Uterus (tissue), 4 donors: Measurements from ENCODE around the gene RASSF10. TPM values are rescaled to one million over a fixed set of nuclear protein-coding genes. Genes with fewer than 3 reads are reported as not detected.

Experiments
- DNase-seq, 2 donors: peaks; one replicate each; pipeline ENCODE4 v3.0.0-alpha.2; 2019 to 2020
- H3K27ac ChIP-seq, 2 donors: fragments of 200-600 bp; sonication (generic); 1 replicate in 1 of 2; 2 replicates in 1 of 2; pipeline ENCODE4 v1.5.1; 2016 to 2018
- H3K27me3 ChIP-seq, 2 donors: fragments of 200-600 bp; sonication (generic); one replicate each; pipeline ENCODE4 v1.5.1; 2018 to 2019; ENCODE audit warnings: control low read depth in 1 of 2
- H3K36me3 ChIP-seq, 2 donors: fragments of 200-600 bp; sonication (generic); one replicate each; pipeline ENCODE4 v1.5.1; 2019; ENCODE audit warnings: control low read depth in 1 of 2
- H3K4me1 ChIP-seq, 2 donors: fragments of 200-600 bp; sonication (generic); one replicate each; pipeline ENCODE4 v1.5.1; 2018 to 2019; ENCODE audit warnings: control low read depth in 1 of 2
- H3K4me3 ChIP-seq, 2 donors: fragments of 200-600 bp; sonication (generic); 1 replicate in 1 of 2; 2 replicates in 1 of 2; pipeline ENCODE4 v1.5.1; 2018 to 2019; ENCODE audit warnings: mild to moderate bottlenecking in 1 of 2
- H3K9me3 ChIP-seq, 2 donors: fragments of 200-600 bp; sonication (generic); one replicate each; pipeline ENCODE4 v1.5.1; 2019; ENCODE audit warnings: control low read depth in 1 of 2
- POLR2A ChIP-seq, 2 donors: fragments of 450-650 bp; IDR thresholded peaks; one replicate each; pipeline ENCODE4 v1.6.1; 2016; ENCODE audit warnings: antibody characterized with exemption in 2 of 2, mild to moderate bottlenecking in 1 of 2, moderate library complexity in 1 of 2
- intact Hi-C: fragments of 100-400 bp; cut with DNase I; formaldehyde crosslinking; loops from one replicate; pipeline ENCODE4 v1.15.1; 2023; ENCODE audit warnings: low total_unique reads
- total RNA-seq, 4 donors: library from RNA; depleted of rRNA in 3 of 4; stranded (reverse); fragments of >200 nt in 3 of 4; gene quantifications; one replicate each; pipeline versions ENCODE4 v1.1.0 to v1.2.4, GENCODE V29; 2014 to 2023
- TF ChIP-seq, protein P1 (sequence below), 4 experiments: fragments of 200-600 bp in 2 of 4; fragments of 450-650 bp in 2 of 4; sonication (generic) in 2 of 4; IDR thresholded peaks; one replicate each; pipeline ENCODE4 v1.5.1; 2016 to 2019; ENCODE audit warnings: antibody characterized with exemption in 4 of 4, mild to moderate bottlenecking in 2 of 4, moderate library complexity in 1 of 4
- donor health status: DM: yes; HTN: yes; CAD: no.

The RASSF10 gene
- total RNA-seq, 4 donors from 2014 or later, result 0.27 to 5.8 TPM; not detected in 2

DNA sequence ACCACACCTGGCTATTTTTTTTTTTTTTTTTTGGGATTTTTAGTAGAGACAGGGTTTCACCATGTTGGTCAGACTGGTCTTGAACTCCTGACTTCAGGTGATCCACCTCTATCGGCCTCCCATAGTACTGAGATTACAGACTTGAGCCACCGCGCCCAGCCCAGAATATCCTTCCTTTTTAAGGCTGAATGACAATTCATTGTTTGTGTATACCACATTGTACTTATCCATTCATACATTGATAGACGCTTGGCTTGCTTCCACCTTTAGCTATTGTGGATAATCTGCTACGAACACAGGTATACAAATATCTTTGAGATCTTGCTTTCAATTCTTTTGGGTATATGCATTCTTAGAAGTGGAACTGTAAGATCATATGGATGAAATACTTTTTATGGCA lies 10.8 kb upstream of the RASSF10 start:
- Histone ChIP-seq H3K27me3 (no peaks in the 10 kb centered on the region), H3K36me3 (no peaks in the 10 kb centered on the region), H3K9me3 (no peaks in the 10 kb centered on the region), H3K4me1 (no peaks in the 10 kb centered on the region), H3K4me3 (no peak overlapping the region), H3K27ac (no peak overlapping the region)
- DNase-seq, result no peak
- no peak for TF ChIP-seq POLR2A (IDR thresholded peaks at IDR 0.05)
- TF ChIP-seq, protein P1, sequence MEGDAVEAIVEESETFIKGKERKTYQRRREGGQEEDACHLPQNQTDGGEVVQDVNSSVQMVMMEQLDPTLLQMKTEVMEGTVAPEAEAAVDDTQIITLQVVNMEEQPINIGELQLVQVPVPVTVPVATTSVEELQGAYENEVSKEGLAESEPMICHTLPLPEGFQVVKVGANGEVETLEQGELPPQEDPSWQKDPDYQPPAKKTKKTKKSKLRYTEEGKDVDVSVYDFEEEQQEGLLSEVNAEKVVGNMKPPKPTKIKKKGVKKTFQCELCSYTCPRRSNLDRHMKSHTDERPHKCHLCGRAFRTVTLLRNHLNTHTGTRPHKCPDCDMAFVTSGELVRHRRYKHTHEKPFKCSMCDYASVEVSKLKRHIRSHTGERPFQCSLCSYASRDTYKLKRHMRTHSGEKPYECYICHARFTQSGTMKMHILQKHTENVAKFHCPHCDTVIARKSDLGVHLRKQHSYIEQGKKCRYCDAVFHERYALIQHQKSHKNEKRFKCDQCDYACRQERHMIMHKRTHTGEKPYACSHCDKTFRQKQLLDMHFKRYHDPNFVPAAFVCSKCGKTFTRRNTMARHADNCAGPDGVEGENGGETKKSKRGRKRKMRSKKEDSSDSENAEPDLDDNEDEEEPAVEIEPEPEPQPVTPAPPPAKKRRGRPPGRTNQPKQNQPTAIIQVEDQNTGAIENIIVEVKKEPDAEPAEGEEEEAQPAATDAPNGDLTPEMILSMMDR (IDR thresholded peaks at IDR 0.05), result no peak
- intact Hi-C loops, result no loop called here

DNA sequence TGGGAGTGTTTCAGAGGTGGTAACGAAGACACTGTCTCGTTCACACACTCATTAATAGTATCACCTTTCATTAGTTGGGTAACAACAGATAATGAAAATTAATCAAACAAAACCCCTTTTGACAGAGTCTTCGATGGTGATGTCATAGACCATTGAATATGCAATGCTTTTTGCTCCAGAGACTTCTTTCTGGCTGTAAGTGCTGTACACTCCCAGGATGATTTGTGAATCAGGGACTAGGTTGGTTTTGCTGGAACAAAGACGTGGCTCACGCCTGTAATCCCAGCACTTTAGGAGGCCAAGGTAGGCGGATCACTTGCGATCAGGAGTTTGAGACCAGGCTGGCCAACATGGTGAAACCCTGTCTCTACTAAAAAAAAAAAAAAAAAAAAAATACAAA lies 9.5 kb upstream of the RASSF10 start:
- DNase-seq, result no peak
- Histone ChIP-seq H3K36me3 (no peaks in the 10 kb centered on the region), H3K27ac (no peak overlapping the region), H3K4me3 (no peak overlapping the region), H3K4me1 (no peaks in the 10 kb centered on the region), H3K27me3 (no peaks in the 10 kb centered on the region), H3K9me3 (no peaks in the 10 kb centered on the region)
- intact Hi-C loops, result no loop called here
- no peak for TF ChIP-seq POLR2A (IDR thresholded peaks at IDR 0.05)
- TF ChIP-seq, protein P1 (IDR thresholded peaks at IDR 0.05), result no peak

DNA sequence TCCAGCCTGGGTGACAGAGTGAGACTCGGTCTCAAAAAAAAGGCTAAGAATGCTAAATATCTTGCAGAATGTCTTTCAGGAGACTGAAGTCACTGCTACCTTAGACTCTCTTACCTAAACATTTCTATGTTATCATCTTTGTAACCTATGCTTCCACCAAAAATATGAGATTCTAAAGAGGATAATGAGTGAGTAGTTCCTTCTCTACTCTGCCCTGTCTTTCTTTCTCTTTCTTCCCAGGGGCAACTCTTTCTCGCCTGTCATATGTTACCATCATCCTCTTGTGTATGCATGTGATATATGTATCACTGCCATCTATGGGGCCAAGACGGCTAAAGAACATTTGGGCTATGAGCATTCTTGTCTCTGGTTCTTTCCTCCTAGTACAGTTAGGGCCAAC lies 9.0 kb upstream of the RASSF10 start:
- Histone ChIP-seq H3K36me3 (no peaks in the 10 kb centered on the region), H3K27ac (no peak overlapping the region), H3K4me1 (no peaks in the 10 kb centered on the region), H3K9me3 (no peaks in the 10 kb centered on the region), H3K4me3 (no peak overlapping the region), H3K27me3 (no peaks in the 10 kb centered on the region)
- DNase-seq, result no peak
- intact Hi-C loops, result no loop called here
- TF ChIP-seq, protein P1 (IDR thresholded peaks at IDR 0.05), result no peak
- no peak for TF ChIP-seq POLR2A (IDR thresholded peaks at IDR 0.05)

DNA sequence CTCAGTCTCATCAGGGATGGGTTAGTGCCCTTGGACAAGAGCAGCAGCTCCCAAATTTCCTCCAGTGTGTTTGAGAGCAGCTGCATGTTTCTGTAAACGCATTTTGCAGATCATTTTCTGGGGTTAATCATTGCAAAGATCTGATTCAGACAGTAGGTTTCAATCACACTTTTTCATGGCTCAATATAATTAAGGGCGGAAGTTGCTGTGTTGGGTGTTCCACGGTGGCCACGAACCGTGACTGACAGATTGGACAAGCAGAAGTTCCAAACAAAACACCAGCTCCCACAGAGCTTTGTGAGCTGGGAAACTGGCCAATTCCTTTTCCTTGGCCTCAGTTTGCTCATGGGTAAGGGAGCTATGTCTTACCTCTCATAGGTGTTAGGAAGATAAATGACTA lies 8.4 kb upstream of the RASSF10 start:
- H3K4me1 ChIP-seq, result no peaks in the 10 kb centered on the region
- intact Hi-C loops, result no loop called here

DNA sequence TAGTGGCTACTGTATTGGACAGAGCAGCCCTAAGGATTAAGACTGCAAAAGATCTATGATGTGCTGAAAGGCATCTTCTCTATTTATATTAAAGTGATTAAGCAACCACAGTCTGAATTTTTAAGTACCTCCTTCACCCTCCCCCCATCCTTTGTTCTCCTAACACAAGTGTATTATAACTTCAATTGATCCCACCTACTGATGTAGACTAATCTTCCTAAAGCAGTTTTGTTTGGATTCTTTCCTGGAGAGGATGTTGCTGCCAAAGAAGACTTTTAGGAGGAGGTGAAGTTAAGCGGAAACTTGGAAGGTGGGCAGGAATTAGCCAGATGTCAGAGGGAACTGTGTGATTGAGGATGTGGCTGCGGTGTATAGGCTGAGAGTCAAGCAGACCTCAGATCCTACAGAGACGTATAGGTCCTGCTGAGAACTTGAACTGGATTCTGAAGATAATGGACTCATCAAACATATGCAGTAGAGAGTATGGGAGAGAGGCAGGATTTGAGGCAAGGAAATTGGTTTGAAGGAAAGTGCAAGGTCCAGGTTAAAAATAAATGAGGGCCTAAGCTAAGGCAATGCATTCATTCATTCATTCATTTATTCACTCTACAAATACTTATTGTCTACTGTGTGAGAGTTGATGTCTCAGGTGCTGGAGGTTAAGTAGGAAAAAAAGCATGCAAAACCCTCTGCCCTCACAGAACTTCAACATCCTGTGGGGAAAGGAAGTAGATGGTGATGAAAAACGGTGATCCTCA lies 5.2 kb upstream of the RASSF10 start:
- DNase-seq, result no peak
- Histone ChIP-seq H3K4me1 (peaks cover 0 to 2% of the 10 kb centered on the region in 2 donors), H3K4me3 (no peak overlapping the region), H3K27ac (no peak overlapping the region), H3K9me3 (no peaks in the 10 kb centered on the region), H3K36me3 (no peaks in the 10 kb centered on the region), H3K27me3 (peaks cover 3 to 15% of the 10 kb centered on the region in 2 donors)
- intact Hi-C loops, result no loop called here
- TF ChIP-seq, protein P1 (IDR thresholded peaks at IDR 0.05), result no peak
- no peak for TF ChIP-seq POLR2A (IDR thresholded peaks at IDR 0.05)

More for the DNA sequence above, 8.4 kb upstream of the RASSF10 start:
- Histone ChIP-seq H3K9me3 (no peaks in the 10 kb centered on the region), H3K27me3 (no peaks in the 10 kb centered on the region), H3K4me3 (no peak overlapping the region), H3K27ac (no peak overlapping the region), H3K36me3 (no peaks in the 10 kb centered on the region)
- no peak for TF ChIP-seq POLR2A (IDR thresholded peaks at IDR 0.05)
- TF ChIP-seq, protein P1 (IDR thresholded peaks at IDR 0.05), result no peak
- DNase-seq, result no peak
